ENCODE results near the gene TMEM164. TPM values are rescaled to one million over a fixed set of nuclear protein-coding genes. Genes with fewer than 3 reads are reported as not detected.

The TMEM164 gene
- polyA plus RNA-seq, 2 donors = 7.1 to 11.9 TPM

- H3K4me3 ChIP-seq (ENCODE audit: low read depth in 1 of 2, low read length in 2 of 2) = no peak overlapping the region
- no peaks in the 10 kb centered on the region for H3K36me3 ChIP-seq (ENCODE audit: control insufficient read depth in 2 of 2, insufficient read depth in 2 of 2, low read length in 1 of 2)
- H3K9me3 ChIP-seq (ENCODE audit: control insufficient read depth in 2 of 2, insufficient read depth in 1 of 2, low read depth in 1 of 2, low read length in 1 of 2) = no peaks in the 10 kb centered on the region
- H3K4me1 ChIP-seq (ENCODE audit: control insufficient read depth in 2 of 2, insufficient read depth in 2 of 2, low read length in 1 of 2) = peaks cover 0 to 5% of the 10 kb centered on the region in 2 donors
- no peak overlapping the region for H3K27ac ChIP-seq (ENCODE audit: low read depth in 2 of 2, low read length in 1 of 2)
- H3K27me3 ChIP-seq (ENCODE audit: control insufficient read depth in 1 of 2, insufficient read depth in 2 of 2, low read length in 2 of 2) = no peaks in the 10 kb centered on the region
Observed at GRCh38 chrX:110086162-110086915, 83.4 kb downstream of the TMEM164 start.

GRCh38 chrX:110086916-110087484, 84.1 kb downstream of the TMEM164 start:
- Histone ChIP-seq H3K4me3 (ENCODE audit: low read depth in 1 of 2, low read length in 2 of 2) (no peak overlapping the region), H3K27me3 (ENCODE audit: control insufficient read depth in 1 of 2, insufficient read depth in 2 of 2, low read length in 2 of 2) (no peaks in the 10 kb centered on the region), H3K9me3 (ENCODE audit: control insufficient read depth in 2 of 2, insufficient read depth in 1 of 2, low read depth in 1 of 2, low read length in 1 of 2) (no peaks in the 10 kb centered on the region), H3K27ac (ENCODE audit: low read depth in 2 of 2, low read length in 1 of 2) (no peak overlapping the region), H3K4me1 (ENCODE audit: control insufficient read depth in 2 of 2, insufficient read depth in 2 of 2, low read length in 1 of 2) (peaks cover 0 to under 1% of the 10 kb centered on the region in 2 donors), H3K36me3 (ENCODE audit: control insufficient read depth in 2 of 2, insufficient read depth in 2 of 2, low read length in 1 of 2) (no peaks in the 10 kb centered on the region)
- WGBS, 2 donors = 75 to 89% methylated on average over 2 of the region's 2 CpGs

GRCh38 chrX:110087485-110088356, 84.8 kb downstream of the TMEM164 start:
- Histone ChIP-seq H3K36me3 (ENCODE audit: control insufficient read depth in 2 of 2, insufficient read depth in 2 of 2, low read length in 1 of 2) (no peaks in the 10 kb centered on the region), H3K27ac (ENCODE audit: low read depth in 2 of 2, low read length in 1 of 2) (no peak overlapping the region), H3K9me3 (ENCODE audit: control insufficient read depth in 2 of 2, insufficient read depth in 1 of 2, low read depth in 1 of 2, low read length in 1 of 2) (no peaks in the 10 kb centered on the region), H3K27me3 (ENCODE audit: control insufficient read depth in 1 of 2, insufficient read depth in 2 of 2, low read length in 2 of 2) (no peaks in the 10 kb centered on the region), H3K4me3 (ENCODE audit: low read depth in 1 of 2, low read length in 2 of 2) (no peak overlapping the region), H3K4me1 (ENCODE audit: control insufficient read depth in 2 of 2, insufficient read depth in 2 of 2, low read length in 1 of 2) (no peaks in the 10 kb centered on the region)
- 62 to 69% methylated on average over 4 of the region's 4 CpGs for WGBS, 2 donors

GRCh38 chrX:110089656-110090403, 86.9 kb downstream of the TMEM164 start:
- WGBS, 2 donors = 73 to 76% methylated on average over 6 of the region's 6 CpGs
- no peaks in the 10 kb centered on the region for H3K4me1 ChIP-seq (ENCODE audit: control insufficient read depth in 2 of 2, insufficient read depth in 2 of 2, low read length in 1 of 2)
- H3K27me3 ChIP-seq (ENCODE audit: control insufficient read depth in 1 of 2, insufficient read depth in 2 of 2, low read length in 2 of 2) = no peaks in the 10 kb centered on the region
- no peak overlapping the region for H3K4me3 ChIP-seq (ENCODE audit: low read depth in 1 of 2, low read length in 2 of 2)
- H3K36me3 ChIP-seq (ENCODE audit: control insufficient read depth in 2 of 2, insufficient read depth in 2 of 2, low read length in 1 of 2) = no peaks in the 10 kb centered on the region
- H3K9me3 ChIP-seq (ENCODE audit: control insufficient read depth in 2 of 2, insufficient read depth in 1 of 2, low read depth in 1 of 2, low read length in 1 of 2) = no peaks in the 10 kb centered on the region
- H3K27ac ChIP-seq (ENCODE audit: low read depth in 2 of 2, low read length in 1 of 2) = no peak overlapping the region

- Histone ChIP-seq H3K36me3 (ENCODE audit: control insufficient read depth in 2 of 2, insufficient read depth in 2 of 2, low read length in 1 of 2) (no peaks in the 10 kb centered on the region), H3K27me3 (ENCODE audit: control insufficient read depth in 1 of 2, insufficient read depth in 2 of 2, low read length in 2 of 2) (no peaks in the 10 kb centered on the region), H3K9me3 (ENCODE audit: control insufficient read depth in 2 of 2, insufficient read depth in 1 of 2, low read depth in 1 of 2, low read length in 1 of 2) (no peaks in the 10 kb centered on the region), H3K27ac (ENCODE audit: low read depth in 2 of 2, low read length in 1 of 2) (no peak overlapping the region), H3K4me3 (ENCODE audit: low read depth in 1 of 2, low read length in 2 of 2) (no peak overlapping the region), H3K4me1 (ENCODE audit: control insufficient read depth in 2 of 2, insufficient read depth in 2 of 2, low read length in 1 of 2) (no peaks in the 10 kb centered on the region)
Observed at GRCh38 chrX:110097920-110098319, 95.0 kb downstream of the TMEM164 start.

- no peaks in the 10 kb centered on the region for H3K4me1 ChIP-seq (ENCODE audit: control insufficient read depth in 2 of 2, insufficient read depth in 2 of 2, low read length in 1 of 2)
- no peaks in the 10 kb centered on the region for H3K36me3 ChIP-seq (ENCODE audit: control insufficient read depth in 2 of 2, insufficient read depth in 2 of 2, low read length in 1 of 2)
- no peak overlapping the region for H3K27ac ChIP-seq (ENCODE audit: low read depth in 2 of 2, low read length in 1 of 2)
- no peaks in the 10 kb centered on the region for H3K9me3 ChIP-seq (ENCODE audit: control insufficient read depth in 2 of 2, insufficient read depth in 1 of 2, low read depth in 1 of 2, low read length in 1 of 2)
- no peak overlapping the region for H3K4me3 ChIP-seq (ENCODE audit: low read depth in 1 of 2, low read length in 2 of 2)
- WGBS, 2 donors = 63 to 93% methylated on average over 1 of the region's 1 CpG
- no peaks in the 10 kb centered on the region for H3K27me3 ChIP-seq (ENCODE audit: control insufficient read depth in 1 of 2, insufficient read depth in 2 of 2, low read length in 2 of 2)
Observed at GRCh38 chrX:110103344-110103743, 100.4 kb downstream of the TMEM164 start.

- H3K9me3 ChIP-seq (ENCODE audit: control insufficient read depth in 2 of 2, insufficient read depth in 1 of 2, low read depth in 1 of 2, low read length in 1 of 2) = no peaks in the 10 kb centered on the region
- no peaks in the 10 kb centered on the region for H3K4me1 ChIP-seq (ENCODE audit: control insufficient read depth in 2 of 2, insufficient read depth in 2 of 2, low read length in 1 of 2)
- WGBS, 2 donors = 87 to 97% methylated on average over 3 of the region's 3 CpGs
- H3K27ac ChIP-seq (ENCODE audit: low read depth in 2 of 2, low read length in 1 of 2) = no peak overlapping the region
- H3K4me3 ChIP-seq (ENCODE audit: low read depth in 1 of 2, low read length in 2 of 2) = no peak overlapping the region
- no peaks in the 10 kb centered on the region for H3K36me3 ChIP-seq (ENCODE audit: control insufficient read depth in 2 of 2, insufficient read depth in 2 of 2, low read length in 1 of 2)
- H3K27me3 ChIP-seq (ENCODE audit: control insufficient read depth in 1 of 2, insufficient read depth in 2 of 2, low read length in 2 of 2) = no peaks in the 10 kb centered on the region
Observed at GRCh38 chrX:110104078-110104477, 101.2 kb downstream of the TMEM164 start.

GRCh38 chrX:110108381-110108821, 105.5 kb downstream of the TMEM164 start:
- peaks cover 0 to 3% of the 10 kb centered on the region in 2 donors for H3K9me3 ChIP-seq (ENCODE audit: control insufficient read depth in 2 of 2, insufficient read depth in 1 of 2, low read depth in 1 of 2, low read length in 1 of 2)
- H3K4me1 ChIP-seq (ENCODE audit: control insufficient read depth in 2 of 2, insufficient read depth in 2 of 2, low read length in 1 of 2) = no peaks in the 10 kb centered on the region
- no peak overlapping the region for H3K4me3 ChIP-seq (ENCODE audit: low read depth in 1 of 2, low read length in 2 of 2)
- no peaks in the 10 kb centered on the region for H3K27me3 ChIP-seq (ENCODE audit: control insufficient read depth in 1 of 2, insufficient read depth in 2 of 2, low read length in 2 of 2)
- H3K36me3 ChIP-seq (ENCODE audit: control insufficient read depth in 2 of 2, insufficient read depth in 2 of 2, low read length in 1 of 2) = peaks cover 0 to 2% of the 10 kb centered on the region in 2 donors
- H3K27ac ChIP-seq (ENCODE audit: low read depth in 2 of 2, low read length in 1 of 2) = no peak overlapping the region
- 78 to 81% methylated on average over 3 of the region's 3 CpGs for WGBS, 2 donors

GRCh38 chrX:110114260-110114776, 111.4 kb downstream of the TMEM164 start:
- H3K27ac ChIP-seq (ENCODE audit: low read depth in 2 of 2, low read length in 1 of 2) = no peak overlapping the region
- WGBS, 2 donors = 83 to 98% methylated on average over 4 of the region's 4 CpGs
- H3K4me1 ChIP-seq (ENCODE audit: control insufficient read depth in 2 of 2, insufficient read depth in 2 of 2, low read length in 1 of 2) = no peaks in the 10 kb centered on the region
- no peak overlapping the region for H3K4me3 ChIP-seq (ENCODE audit: low read depth in 1 of 2, low read length in 2 of 2)
- H3K9me3 ChIP-seq (ENCODE audit: control insufficient read depth in 2 of 2, insufficient read depth in 1 of 2, low read depth in 1 of 2, low read length in 1 of 2) = peaks cover 0 to 3% of the 10 kb centered on the region in 2 donors
- no peaks in the 10 kb centered on the region for H3K27me3 ChIP-seq (ENCODE audit: control insufficient read depth in 1 of 2, insufficient read depth in 2 of 2, low read length in 2 of 2)
- H3K36me3 ChIP-seq (ENCODE audit: control insufficient read depth in 2 of 2, insufficient read depth in 2 of 2, low read length in 1 of 2) = peaks cover 0 to 2% of the 10 kb centered on the region in 2 donors

All from esophagus (tissue), 2 donors.